Medulla oblongata (tissue), 1 donor: ENCODE data around the gene CRYBB1.

Source experiments
- DNase-seq: peaks from one replicate; pipeline ENCODE4 v3.0.0-alpha.2; 2015; ENCODE audit errors: extremely low spot score

CRYBB1 gene

GRCh38 chr22:26553056-26553752 is 64.6 kb downstream of the CRYBB1 start:
- DNase-seq, result no peak

GRCh38 chr22:26552466-26552865 is 65.4 kb downstream of the CRYBB1 start:
- no peak for DNase-seq

- DNase-seq, result no peak
Observed at GRCh38 chr22:26551568-26551967, 66.3 kb downstream of the CRYBB1 start.

GRCh38 chr22:26550498-26551033 is 67.3 kb downstream of the CRYBB1 start:
- peak; percentile 69 for DNase-seq

GRCh38 chr22:26549902-26550497 is 67.8 kb downstream of the CRYBB1 start:
- no peak for DNase-seq
